ENCODE results near the gene KCNK6.

The KCNK6 gene

GRCh38 chr19:38351865-38352395 is 32.3 kb downstream of the KCNK6 start:
- H3K9ac ChIP-seq (ENCODE audit: low read length): no peak overlapping the region

GRCh38 chr19:38352611-38353010 is 33.0 kb downstream of the KCNK6 start:
- Histone ChIP-seq H2AFZ (ENCODE audit: low read length) (no peak overlapping the region), H3K36me3 (replicated peaks; ENCODE audit: insufficient read depth, low read length) (no peaks in the 10 kb centered on the region), H3K4me1 (ENCODE audit: low read length) (no peaks in the 10 kb centered on the region), H3K9ac (ENCODE audit: low read length) (no peak overlapping the region), H4K20me1 (ENCODE audit: insufficient read depth, low read length) (no peaks in the 10 kb centered on the region), H3K27me3 (replicated peaks; ENCODE audit: insufficient read depth, low read length) (peaks cover 27% of the 10 kb centered on the region; the same call in 1 of the 2 replicates), H3F3A (ENCODE audit: insufficient read depth, low read length) (no peaks in the 10 kb centered on the region), H3K9me3 (replicated peaks; ENCODE audit: insufficient read depth, low read length) (no peaks in the 10 kb centered on the region), H3K9me2 (replicated peaks; ENCODE audit: insufficient read depth, low read length) (no peaks in the 10 kb centered on the region), H3K27ac (ENCODE audit: low read length) (no peak overlapping the region), H3K4me2 (ENCODE audit: low read depth, low read length) (no peak overlapping the region), H3K4me3 (ENCODE audit: low read length) (no peak overlapping the region), H3K79me2 (ENCODE audit: low read length) (no peaks in the 10 kb centered on the region)
- no peak for DNase-seq
- TF ChIP-seq EZH2phosphoT487 (IDR thresholded peaks at IDR 0.05; ENCODE audit: low read length): no peak
- TF ChIP-seq EZH2 (optimal IDR thresholded peaks at IDR 0.05; ENCODE audit: low read depth, low read length): no peak

More at GRCh38 chr19:38351865-38352395, 32.3 kb downstream of the KCNK6 start:
- DNase-seq: no peak
- Histone ChIP-seq H3K9me2 (replicated peaks; ENCODE audit: insufficient read depth, low read length) (no peaks in the 10 kb centered on the region), H3F3A (ENCODE audit: insufficient read depth, low read length) (no peaks in the 10 kb centered on the region), H3K4me2 (ENCODE audit: low read depth, low read length) (no peak overlapping the region), H4K20me1 (ENCODE audit: insufficient read depth, low read length) (no peaks in the 10 kb centered on the region), H3K27ac (ENCODE audit: low read length) (no peak overlapping the region), H3K9me3 (replicated peaks; ENCODE audit: insufficient read depth, low read length) (no peaks in the 10 kb centered on the region), H3K4me3 (ENCODE audit: low read length) (no peak overlapping the region), H3K4me1 (ENCODE audit: low read length) (no peaks in the 10 kb centered on the region), H3K27me3 (replicated peaks; ENCODE audit: insufficient read depth, low read length) (peaks cover 26% of the 10 kb centered on the region; the same call in 1 of the 2 replicates), H3K79me2 (ENCODE audit: low read length) (no peaks in the 10 kb centered on the region), H3K36me3 (replicated peaks; ENCODE audit: insufficient read depth, low read length) (no peaks in the 10 kb centered on the region), H2AFZ (ENCODE audit: low read length) (no peak overlapping the region)
- TF ChIP-seq EZH2 (optimal IDR thresholded peaks at IDR 0.05; ENCODE audit: low read depth, low read length): no peak
- TF ChIP-seq EZH2phosphoT487 (IDR thresholded peaks at IDR 0.05; ENCODE audit: low read length): no peak
- no peak for TF ChIP-seq CTCF (IDR thresholded peaks at IDR 0.05; ENCODE audit: low read length)

GRCh38 chr19:38355728-38356725 is 36.4 kb downstream of the KCNK6 start:
- Histone ChIP-seq H3K4me2 (ENCODE audit: low read depth, low read length) (no peak overlapping the region), H4K20me1 (ENCODE audit: insufficient read depth, low read length) (no peaks in the 10 kb centered on the region), H3K79me2 (ENCODE audit: low read length) (no peaks in the 10 kb centered on the region), H3K36me3 (replicated peaks; ENCODE audit: insufficient read depth, low read length) (no peaks in the 10 kb centered on the region), H3K9me2 (replicated peaks; ENCODE audit: insufficient read depth, low read length) (no peaks in the 10 kb centered on the region), H3K4me1 (ENCODE audit: low read length) (no peaks in the 10 kb centered on the region), H3F3A (ENCODE audit: insufficient read depth, low read length) (no peaks in the 10 kb centered on the region), H2AFZ (ENCODE audit: low read length) (no peak overlapping the region), H3K9ac (ENCODE audit: low read length) (no peak overlapping the region), H3K9me3 (replicated peaks; ENCODE audit: insufficient read depth, low read length) (no peaks in the 10 kb centered on the region), H3K27me3 (replicated peaks; ENCODE audit: insufficient read depth, low read length) (peaks cover 55% of the 10 kb centered on the region), H3K27ac (ENCODE audit: low read length) (no peak overlapping the region), H3K4me3 (ENCODE audit: low read length) (no peak overlapping the region)
- no peak for DNase-seq
- TF ChIP-seq EZH2 (optimal IDR thresholded peaks at IDR 0.05; ENCODE audit: low read depth, low read length): no peak

- no peak overlapping the region for H3K4me3 ChIP-seq (ENCODE audit: low read length)
- DNase-seq: no peak
These were observed 38.4 kb downstream of the KCNK6 start for GRCh38 chr19:38358071-38358470.

More at GRCh38 chr19:38358071-38358470, 38.4 kb downstream of the KCNK6 start:
- no peaks in the 10 kb centered on the region for H3K9me3 ChIP-seq (replicated peaks; ENCODE audit: insufficient read depth, low read length)
- no peak overlapping the region for H2AFZ ChIP-seq (ENCODE audit: low read length)
- no peaks in the 10 kb centered on the region for H3K9me2 ChIP-seq (replicated peaks; ENCODE audit: insufficient read depth, low read length)
- no peaks in the 10 kb centered on the region for H3F3A ChIP-seq (ENCODE audit: insufficient read depth, low read length)
- H3K4me2 ChIP-seq (ENCODE audit: low read depth, low read length): no peak overlapping the region
- no peaks in the 10 kb centered on the region for H3K79me2 ChIP-seq (ENCODE audit: low read length)
- no peak overlapping the region for H3K27ac ChIP-seq (ENCODE audit: low read length)
- peaks cover 51% of the 10 kb centered on the region for H3K27me3 ChIP-seq (replicated peaks; ENCODE audit: insufficient read depth, low read length)
- H4K20me1 ChIP-seq (ENCODE audit: insufficient read depth, low read length): no peaks in the 10 kb centered on the region
- H3K4me1 ChIP-seq (ENCODE audit: low read length): no peaks in the 10 kb centered on the region
- no peak overlapping the region for H3K9ac ChIP-seq (ENCODE audit: low read length)
- H3K36me3 ChIP-seq (replicated peaks; ENCODE audit: insufficient read depth, low read length): no peaks in the 10 kb centered on the region
- TF ChIP-seq CTCF (IDR thresholded peaks at IDR 0.05; ENCODE audit: low read length) (no peak), EZH2 (optimal IDR thresholded peaks at IDR 0.05; ENCODE audit: low read depth, low read length) (no peak), EZH2phosphoT487 (IDR thresholded peaks at IDR 0.05; ENCODE audit: low read length) (no peak)

Data from MM.1S (cell line).